ENCODE measurements around the gene KLHL1.

GRCh38 chr13:69720278-69720983 lies 387.8 kb downstream of the KLHL1 start:
- TF ChIP-seq CTCF (IDR thresholded peaks at IDR 0.05; ENCODE audit: insufficient read depth, low read length) (no peak), POLR2AphosphoS5 (IDR thresholded peaks at IDR 0.05; ENCODE audit: low read depth) (no peak)
